Measurements from ENCODE around the gene TGFBR2.

- no peak for TF ChIP-seq POLR2A (IDR thresholded peaks at IDR 0.05)
- TF ChIP-seq CTCF (IDR thresholded peaks at IDR 0.05): no peak
- no peak for TF ChIP-seq POLR2AphosphoS5 (IDR thresholded peaks at IDR 0.05)
Measured at GRCh38 chr3:30690199-30690598, 83.8 kb downstream of the TGFBR2 start.

Measured in prostate gland (tissue), 2 donors.